ENCODE results near the gene LEMD2.

LEMD2 gene

DNA sequence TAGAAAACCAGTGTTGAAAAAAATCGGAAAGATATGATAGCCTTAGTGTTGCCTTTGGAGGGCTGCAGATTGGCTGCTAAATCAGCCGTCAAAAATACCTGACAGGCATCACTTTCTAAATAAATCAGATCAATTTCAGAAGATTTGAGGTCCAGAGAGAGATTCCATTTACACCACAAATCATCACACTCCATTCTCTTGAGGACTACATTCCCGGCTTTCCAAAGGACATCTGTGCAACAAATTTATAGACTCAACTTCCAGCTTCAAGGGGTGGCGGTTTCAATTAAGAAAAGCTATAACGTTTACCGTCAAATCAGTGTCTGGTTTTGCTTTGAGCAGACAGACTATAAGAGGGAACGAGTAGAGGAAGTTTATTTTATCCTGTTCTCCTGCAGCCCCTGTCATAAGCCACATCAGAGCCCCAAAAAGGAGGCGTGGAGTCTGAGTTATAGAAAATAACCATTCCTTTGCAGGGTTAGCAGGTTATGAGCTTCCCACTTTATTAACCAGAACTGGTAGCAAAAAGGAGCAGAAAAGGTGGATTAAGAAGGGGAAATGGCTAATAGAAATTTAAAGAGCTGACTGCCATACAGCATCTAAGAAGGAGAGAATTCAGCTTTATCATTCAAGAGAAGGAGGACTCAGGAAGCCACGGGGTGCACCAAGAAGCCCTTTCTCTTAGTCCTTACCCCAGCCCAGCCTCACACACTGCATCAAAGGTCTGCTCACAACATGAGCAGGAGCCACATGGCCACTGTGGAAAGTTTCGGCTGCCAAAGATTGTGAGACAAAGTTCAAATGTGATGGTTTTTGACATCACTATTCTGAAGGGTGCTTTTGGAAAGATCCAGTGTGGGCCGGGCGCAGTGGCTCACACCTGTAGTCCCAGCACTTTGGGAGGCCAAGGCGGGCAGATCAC lies 64.6 kb downstream of the LEMD2 start:
- DNase-seq (ENCODE audit: low read depth in 3 of 3, low spot score in 1 of 3): no peak

GRCh38 chr6:33723371-33724085 lies 65.4 kb downstream of the LEMD2 start:
- DNase-seq (ENCODE audit: low read depth in 3 of 3, low spot score in 1 of 3): no peak

DNA sequence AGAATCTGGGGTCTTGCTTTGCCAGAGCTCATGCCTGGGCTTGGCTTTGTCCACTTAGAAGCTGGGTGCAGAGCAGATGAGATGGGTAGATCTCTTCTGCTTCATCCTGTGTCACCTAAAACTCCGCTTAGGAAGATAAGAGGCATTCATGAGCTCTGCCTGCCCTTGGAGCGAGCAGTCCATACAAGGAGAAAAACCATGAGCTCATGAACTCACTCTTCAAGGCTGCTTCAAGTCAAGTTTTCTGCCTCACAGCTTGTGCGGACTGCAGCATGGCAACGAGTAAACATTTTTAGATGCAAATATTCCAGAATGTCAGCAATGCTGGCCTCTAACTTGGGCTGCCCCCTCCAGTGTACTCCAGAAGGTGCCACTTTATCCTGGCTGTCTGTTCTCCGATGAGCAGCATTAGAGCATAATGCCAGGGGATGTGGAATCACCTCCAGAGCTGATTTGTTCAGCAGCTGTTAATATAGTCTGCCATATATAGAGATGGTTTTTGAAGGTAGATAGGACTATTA lies 66.8 kb downstream of the LEMD2 start:
- no peak for DNase-seq (ENCODE audit: low read depth in 3 of 3, low spot score in 1 of 3)

DNA sequence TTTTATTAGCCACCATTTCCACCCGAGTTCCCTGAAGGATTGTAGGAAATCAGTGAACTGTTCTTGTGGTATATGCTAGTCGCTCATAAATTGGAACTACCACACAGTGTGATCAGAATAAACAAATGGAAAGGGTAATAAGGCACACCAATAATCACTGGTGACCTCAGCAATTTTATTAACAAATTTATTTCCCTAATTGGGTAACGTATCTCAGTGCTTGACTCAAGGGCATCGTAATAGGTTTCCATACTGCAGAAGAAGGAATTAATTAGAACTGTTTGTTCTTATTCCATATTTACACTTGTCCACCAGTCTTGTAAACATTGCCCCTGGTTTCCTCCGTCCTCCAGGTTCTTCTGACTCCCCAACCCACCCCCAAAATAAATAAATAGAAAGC lies 67.4 kb downstream of the LEMD2 start:
- DNase-seq (ENCODE audit: low read depth in 3 of 3, low spot score in 1 of 3): no peak

All from stimulated activated CD4-positive, alpha-beta T cell treated with anti-CD3 and anti-CD28 coated beads, TNF-alpha, amount 100 ng/mL, for 1 hour (primary cell).